NT2/D1 (cell line): ENCODE measurements around the gene C5.

Experiments used
- DNase-seq: peaks from one replicate; pipeline ENCODE4 v3.0.0-alpha.2; 2011; ENCODE audit warnings: low read depth, low spot score
- H3K27me3 ChIP-seq: 2 replicates; pipeline ENCODE4 v1.6.0; 2011; ENCODE audit warnings: mild to moderate bottlenecking; ENCODE audit not compliant: insufficient read length, insufficient read depth
- H3K36me3 ChIP-seq: 2 replicates; pipeline ENCODE4 v1.6.1; 2011; ENCODE audit warnings: mild to moderate bottlenecking, low read length, mixed read lengths; ENCODE audit not compliant: insufficient read depth, insufficient read length
- H3K4me1 ChIP-seq: 2 replicates; pipeline ENCODE4 v1.5.1; 2011; ENCODE audit not compliant: insufficient read depth, insufficient read length
- H3K4me3 ChIP-seq: 2 replicates; pipeline ENCODE4 v1.5.1; 2011; ENCODE audit warnings: low read depth; ENCODE audit not compliant: insufficient read length
- H3K9ac ChIP-seq: 2 replicates; pipeline ENCODE4 v1.6.0; 2011; ENCODE audit warnings: low read depth; ENCODE audit not compliant: insufficient read length
- H3K9me3 ChIP-seq: 2 replicates; pipeline ENCODE4 v1.5.1; 2011; ENCODE audit warnings: mild to moderate bottlenecking, low read length; ENCODE audit not compliant: insufficient read depth
- SUZ12 ChIP-seq: IDR thresholded peaks from 2 replicates; pipeline ENCODE4 v1.6.1; 2011; ENCODE audit not compliant: insufficient read length, insufficient read depth; ENCODE audit errors: extremely low read depth
- YY1 ChIP-seq: IDR thresholded peaks from 2 replicates; pipeline ENCODE4 v1.6.1; 2011; ENCODE audit not compliant: insufficient read length, insufficient read depth
- ZNF274 ChIP-seq: IDR thresholded peaks from 2 replicates; pipeline ENCODE4 v1.6.1; 2011; ENCODE audit warnings: mild to moderate bottlenecking, low read depth, low read length

Gene C5

GRCh38 chr9:120998111-120998510 is 52.0 kb downstream of the C5 start:
- TF ChIP-seq YY1 (no peak), ZNF274 (no peak), SUZ12 (no peak)
- Histone ChIP-seq H3K9ac (no peak overlapping the region), H3K4me1 (no peaks in the 10 kb centered on the region), H3K36me3 (no peaks in the 10 kb centered on the region), H3K27me3 (no peaks in the 10 kb centered on the region), H3K9me3 (no peaks in the 10 kb centered on the region), H3K4me3 (no peak overlapping the region)
- no peak for DNase-seq

GRCh38 chr9:120997502-120997901 is 52.6 kb downstream of the C5 start:
- Histone ChIP-seq H3K9me3 (no peaks in the 10 kb centered on the region), H3K36me3 (no peaks in the 10 kb centered on the region), H3K4me3 (no peak overlapping the region), H3K9ac (no peak overlapping the region), H3K27me3 (no peaks in the 10 kb centered on the region), H3K4me1 (no peaks in the 10 kb centered on the region)
- TF ChIP-seq ZNF274 = no peak
- no peak for TF ChIP-seq YY1
- no peak for TF ChIP-seq SUZ12
- DNase-seq = no peak

- H3K9ac ChIP-seq = no peak overlapping the region
- no peaks in the 10 kb centered on the region for H3K9me3 ChIP-seq
- H3K4me3 ChIP-seq = no peak overlapping the region
- H3K27me3 ChIP-seq = no peaks in the 10 kb centered on the region
- H3K4me1 ChIP-seq = no peaks in the 10 kb centered on the region
- no peak for DNase-seq
- TF ChIP-seq ZNF274 (no peak), SUZ12 (no peak), YY1 (no peak)
- no peaks in the 10 kb centered on the region for H3K36me3 ChIP-seq
These were observed 53.7 kb downstream of the C5 start for GRCh38 chr9:120996409-120996808.

DNA sequence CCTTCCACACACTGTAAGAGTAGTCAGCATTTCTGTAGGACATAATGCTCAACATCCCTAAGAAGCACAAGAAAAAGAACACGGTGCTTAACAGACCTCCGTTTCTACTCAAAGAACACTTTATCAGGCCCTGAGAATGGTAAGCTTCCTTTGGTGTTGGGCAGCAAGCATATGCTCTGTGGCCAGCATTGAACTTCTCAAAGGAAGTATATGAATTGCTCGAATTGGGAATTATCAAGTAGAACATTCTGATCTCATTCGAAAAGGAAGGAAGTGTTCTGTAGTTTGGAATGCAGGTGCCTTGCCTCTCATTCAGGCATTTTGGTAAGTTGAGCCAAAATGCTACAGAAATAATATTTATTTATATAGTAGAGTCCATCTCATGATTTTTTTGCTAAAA is 61.0 kb downstream of the C5 start:
- Histone ChIP-seq H3K9me3 (no peaks in the 10 kb centered on the region), H3K27me3 (no peaks in the 10 kb centered on the region), H3K4me1 (no peaks in the 10 kb centered on the region), H3K4me3 (no peak overlapping the region), H3K9ac (no peak overlapping the region), H3K36me3 (no peaks in the 10 kb centered on the region)
- DNase-seq = no peak
- TF ChIP-seq ZNF274 = no peak
- no peak for TF ChIP-seq YY1
- no peak for TF ChIP-seq SUZ12

- DNase-seq = peak; percentile 39
- no peak for TF ChIP-seq YY1
- TF ChIP-seq SUZ12 = no peak
- TF ChIP-seq ZNF274 = no peak
- H3K9ac ChIP-seq = no peak overlapping the region
These were observed 64.3 kb downstream of the C5 start for GRCh38 chr9:120985819-120986222.

GRCh38 chr9:120983259-120983837 is 66.7 kb downstream of the C5 start:
- H3K27me3 ChIP-seq = no peaks in the 10 kb centered on the region
- no peaks in the 10 kb centered on the region for H3K9me3 ChIP-seq
- TF ChIP-seq YY1 (no peak), ZNF274 (no peak), SUZ12 (no peak)
- DNase-seq = no peak
- H3K4me1 ChIP-seq = no peaks in the 10 kb centered on the region
- no peak overlapping the region for H3K4me3 ChIP-seq
- no peak overlapping the region for H3K9ac ChIP-seq
- H3K36me3 ChIP-seq = no peaks in the 10 kb centered on the region

More at GRCh38 chr9:120985819-120986222, 64.3 kb downstream of the C5 start:
- no peaks in the 10 kb centered on the region for H3K27me3 ChIP-seq
- H3K36me3 ChIP-seq = no peaks in the 10 kb centered on the region
- H3K4me3 ChIP-seq = no peak overlapping the region
- no peaks in the 10 kb centered on the region for H3K4me1 ChIP-seq
- no peaks in the 10 kb centered on the region for H3K9me3 ChIP-seq

GRCh38 chr9:120982836-120983235 is 67.2 kb downstream of the C5 start:
- H3K9ac ChIP-seq = no peak overlapping the region
- DNase-seq = no peak

DNA sequence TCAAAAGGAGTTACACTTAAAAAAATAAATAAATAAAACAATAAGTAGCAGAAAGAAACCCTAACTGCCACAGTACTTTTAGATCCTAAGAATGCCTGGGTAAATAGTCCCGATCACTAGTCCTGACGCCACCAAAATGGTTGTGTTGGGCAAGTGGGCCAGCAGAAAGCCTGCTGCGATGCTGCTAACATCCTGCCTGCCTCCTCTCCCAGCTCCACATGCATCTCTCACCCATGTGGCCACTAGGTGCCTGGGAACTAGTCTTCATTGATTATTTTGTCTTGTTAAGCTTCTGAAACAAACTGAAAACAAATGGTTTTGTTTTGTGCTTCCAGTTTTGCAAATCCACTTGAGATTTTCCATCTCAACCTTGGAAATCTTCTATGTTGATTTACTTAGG is 69.1 kb downstream of the C5 start:
- Histone ChIP-seq H3K27me3 (no peaks in the 10 kb centered on the region), H3K9me3 (no peaks in the 10 kb centered on the region), H3K4me1 (no peaks in the 10 kb centered on the region), H3K36me3 (no peaks in the 10 kb centered on the region), H3K9ac (no peak overlapping the region), H3K4me3 (no peak overlapping the region)
- DNase-seq = no peak
- TF ChIP-seq ZNF274 = no peak
- TF ChIP-seq SUZ12 = no peak
- no peak for TF ChIP-seq YY1

More at GRCh38 chr9:120982836-120983235, 67.2 kb downstream of the C5 start:
- Histone ChIP-seq H3K4me3 (no peak overlapping the region), H3K36me3 (no peaks in the 10 kb centered on the region), H3K4me1 (no peaks in the 10 kb centered on the region), H3K27me3 (no peaks in the 10 kb centered on the region), H3K9me3 (no peaks in the 10 kb centered on the region)
- TF ChIP-seq ZNF274 = no peak
- no peak for TF ChIP-seq SUZ12
- TF ChIP-seq YY1 = no peak
